ENCODE results near the gene TXNDC16. TPM values are rescaled to one million over a fixed set of nuclear protein-coding genes. Genes with fewer than 3 reads are reported as not detected.

TXNDC16 gene
- total RNA-seq, 2 experiments from 2014 or later = 10.5 to 12.0 TPM

DNA sequence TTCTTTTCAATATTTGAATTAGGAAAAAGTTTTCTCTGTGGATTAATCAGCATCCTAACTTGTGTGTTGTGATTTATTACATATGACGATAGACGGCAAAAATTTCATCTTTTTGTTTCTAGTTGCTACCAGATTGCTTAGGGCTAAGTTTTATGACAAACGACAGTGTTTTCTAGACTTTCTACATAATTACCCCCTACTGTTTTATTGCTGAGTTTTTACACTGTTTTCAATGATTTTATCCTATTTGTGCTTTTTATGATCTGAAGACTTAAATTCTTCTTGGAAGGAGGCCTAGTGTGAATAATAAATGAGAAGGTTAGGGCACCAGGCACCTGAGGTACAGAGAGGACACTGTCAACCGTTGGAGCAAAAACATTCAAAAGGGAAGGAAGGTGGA, 88.1 kb downstream of the TXNDC16 start:
- Mint-ChIP-seq H3K27me3 (no peaks in the 10 kb centered on the region), H3K4me1 (peaks cover 22% of the 10 kb centered on the region), H3K9me3 (peaks cover 11% of the 10 kb centered on the region), H3K36me3 (ENCODE audit: low read depth) (peaks cover 59% of the 10 kb centered on the region), H3K4me3 (no peak overlapping the region), H3K27ac (no peak overlapping the region)
- ChIA-PET CTCF (no interaction called here), POLR2A (no interaction called here)
- DNase-seq = no peak

GRCh38 chr14:52463375-52463774, 88.9 kb downstream of the TXNDC16 start:
- Mint-ChIP-seq H3K27me3 (no peaks in the 10 kb centered on the region), H3K36me3 (ENCODE audit: low read depth) (peaks cover 57% of the 10 kb centered on the region), H3K27ac (no peak overlapping the region), H3K4me1 (peaks cover 17% of the 10 kb centered on the region), H3K4me3 (no peak overlapping the region), H3K9me3 (peaks cover 11% of the 10 kb centered on the region)
- CTCF ChIA-PET = interaction anchor here (0.6 kb wide), 2 partner anchors 55 to 175 kb away, joined by 3 read pairs; no protein-coding TSS in a partner anchor
- POLR2A ChIA-PET = no interaction called here
- DNase-seq = no peak

DNA sequence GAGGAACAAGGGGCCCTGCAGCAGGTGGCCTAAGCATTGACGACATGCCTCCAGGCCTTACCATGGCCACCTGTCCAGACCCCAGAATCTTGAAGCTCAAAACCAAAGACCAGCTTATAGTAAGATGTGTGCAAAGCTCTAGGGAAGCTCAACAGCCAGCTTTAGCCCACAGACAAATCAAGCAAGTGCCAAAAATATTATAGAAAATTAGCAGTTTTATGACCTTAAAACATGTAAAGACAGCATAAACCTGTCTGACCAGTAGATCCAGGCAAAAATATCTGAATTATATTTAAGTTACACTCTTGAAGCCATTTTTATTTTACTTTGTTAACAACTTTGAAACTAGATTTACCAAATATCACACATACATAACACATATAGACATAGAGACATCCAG, 90.6 kb downstream of the TXNDC16 start:
- Mint-ChIP-seq H3K27ac (no peak overlapping the region), H3K27me3 (no peaks in the 10 kb centered on the region), H3K36me3 (ENCODE audit: low read depth) (peaks cover 58% of the 10 kb centered on the region), H3K9me3 (peaks cover 11% of the 10 kb centered on the region), H3K4me3 (no peak overlapping the region), H3K4me1 (peaks cover 12% of the 10 kb centered on the region)
- ChIA-PET CTCF (no interaction called here), POLR2A (no interaction called here)
- no peak for DNase-seq

- no peak for DNase-seq
- no peak overlapping the region for H3K27ac Mint-ChIP-seq
- POLR2A ChIA-PET = no interaction called here
- peaks cover 11% of the 10 kb centered on the region for H3K9me3 Mint-ChIP-seq
- H3K36me3 Mint-ChIP-seq (ENCODE audit: low read depth) = peaks cover 59% of the 10 kb centered on the region
- H3K4me3 Mint-ChIP-seq = no peak overlapping the region
- H3K4me1 Mint-ChIP-seq = peaks cover 7% of the 10 kb centered on the region
- CTCF ChIA-PET = interaction anchor here (1.2 to 1.6 kb wide), 2 partner anchors 133 to 142 kb away, joined by 3 read pairs; no protein-coding TSS in a partner anchor
- no peaks in the 10 kb centered on the region for H3K27me3 Mint-ChIP-seq
Measured at GRCh38 chr14:52458721-52459085, 93.6 kb downstream of the TXNDC16 start.

DNA sequence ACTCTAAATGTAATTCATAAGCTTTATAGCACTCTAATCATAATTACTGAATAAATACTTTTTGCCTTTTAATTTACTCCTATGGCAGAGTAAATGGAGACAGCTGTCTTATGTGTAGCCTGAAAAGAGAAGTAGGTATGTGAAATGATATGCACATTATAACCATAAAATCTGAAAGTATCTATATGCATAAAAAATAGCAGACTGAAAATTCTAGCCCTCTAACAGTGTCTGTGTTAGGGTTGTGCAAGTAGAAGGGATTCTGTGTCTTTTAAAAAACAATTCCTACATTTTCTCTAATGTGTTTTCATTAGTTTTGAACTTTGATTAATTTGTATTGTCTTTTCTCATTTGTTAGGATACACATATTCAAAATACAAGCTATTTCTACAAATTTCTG, 94.9 kb downstream of the TXNDC16 start:
- ChIA-PET CTCF (interaction anchor here (0.6 to 1.2 kb wide), 2 partner anchors 140 to 220 kb away, joined by 3 read pairs; no protein-coding TSS in a partner anchor), POLR2A (no interaction called here)
- Mint-ChIP-seq H3K27me3 (no peaks in the 10 kb centered on the region), H3K27ac (no peak overlapping the region), H3K4me1 (peaks cover 7% of the 10 kb centered on the region), H3K36me3 (ENCODE audit: low read depth) (peaks cover 60% of the 10 kb centered on the region), H3K9me3 (peaks cover 7% of the 10 kb centered on the region), H3K4me3 (no peak overlapping the region)
- DNase-seq = no peak

GRCh38 chr14:52455291-52456088, 96.8 kb downstream of the TXNDC16 start:
- Mint-ChIP-seq H3K4me1 (peaks cover 7% of the 10 kb centered on the region), H3K27ac (no peak overlapping the region), H3K27me3 (no peaks in the 10 kb centered on the region), H3K36me3 (ENCODE audit: low read depth) (peaks cover 65% of the 10 kb centered on the region), H3K9me3 (peaks cover 4% of the 10 kb centered on the region), H3K4me3 (no peak overlapping the region)
- ChIA-PET CTCF (interaction anchor here (0.5 kb wide), 1 partner anchor 266 kb away, joined by 3 read pairs; no protein-coding TSS in a partner anchor), POLR2A (no interaction called here)
- no peak for DNase-seq

GRCh38 chr14:52447236-52447635, 105.1 kb downstream of the TXNDC16 start:
- CTCF ChIA-PET = no interaction called here
- POLR2A ChIA-PET = no interaction called here
- peaks cover 29% of the 10 kb centered on the region for H3K9me3 Mint-ChIP-seq
- no peak for DNase-seq
- peaks cover 11% of the 10 kb centered on the region for H3K4me1 Mint-ChIP-seq
- H3K36me3 Mint-ChIP-seq (ENCODE audit: low read depth) = peaks cover 73% of the 10 kb centered on the region
- no peaks in the 10 kb centered on the region for H3K27me3 Mint-ChIP-seq
- H3K27ac Mint-ChIP-seq = no peak overlapping the region
- H3K4me3 Mint-ChIP-seq = no peak overlapping the region

GRCh38 chr14:52446355-52446754, 106.0 kb downstream of the TXNDC16 start:
- Mint-ChIP-seq H3K36me3 (ENCODE audit: low read depth) (peaks cover 66% of the 10 kb centered on the region), H3K9me3 (peaks cover 27% of the 10 kb centered on the region), H3K27ac (no peak overlapping the region), H3K4me1 (peaks cover 11% of the 10 kb centered on the region), H3K27me3 (no peaks in the 10 kb centered on the region), H3K4me3 (no peak overlapping the region)
- ChIA-PET CTCF (no interaction called here), POLR2A (no interaction called here)
- DNase-seq = no peak

DNA sequence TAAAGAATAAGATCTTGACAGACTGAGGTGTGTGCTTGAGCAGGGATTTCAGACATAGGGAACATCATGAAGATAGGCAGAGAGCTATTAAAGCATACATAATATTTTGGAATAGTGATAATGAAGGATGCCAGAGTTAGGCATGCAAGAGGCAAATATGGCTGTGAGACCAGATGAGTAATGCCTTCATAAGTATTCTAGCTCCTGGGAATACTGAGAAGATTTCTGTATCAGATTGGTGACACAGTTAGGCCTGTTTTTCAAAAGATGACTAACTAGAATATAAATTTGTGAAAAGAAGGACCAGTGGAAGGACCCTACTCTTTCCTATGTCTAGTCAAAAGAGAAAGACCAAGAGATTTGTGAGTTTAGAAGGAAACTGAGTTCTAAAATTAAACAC, 108.8 kb downstream of the TXNDC16 start:
- peaks cover 2% of the 10 kb centered on the region for H3K4me1 Mint-ChIP-seq
- no peaks in the 10 kb centered on the region for H3K27me3 Mint-ChIP-seq
- H3K9me3 Mint-ChIP-seq = peaks cover 10% of the 10 kb centered on the region
- ChIA-PET POLR2A (no interaction called here), CTCF (interaction anchor here (0.5 to 1.7 kb wide), 2 partner anchors 9 to 32 kb away, joined by 3 to 7 read pairs; no protein-coding TSS in a partner anchor)
- H3K4me3 Mint-ChIP-seq = no peak overlapping the region
- H3K36me3 Mint-ChIP-seq (ENCODE audit: low read depth) = peaks cover 41% of the 10 kb centered on the region
- no peak for DNase-seq
- H3K27ac Mint-ChIP-seq = no peak overlapping the region

GRCh38 chr14:52442602-52443001, 109.7 kb downstream of the TXNDC16 start:
- no peaks in the 10 kb centered on the region for H3K27me3 Mint-ChIP-seq
- DNase-seq = no peak
- peaks cover 6% of the 10 kb centered on the region for H3K4me1 Mint-ChIP-seq
- peaks cover 3% of the 10 kb centered on the region for H3K9me3 Mint-ChIP-seq
- H3K27ac Mint-ChIP-seq = no peak overlapping the region
- CTCF ChIA-PET = interaction anchor here (0.6 to 1.7 kb wide), 2 partner anchors 8 to 383 kb away, joined by 4 to 7 read pairs; no protein-coding TSS in a partner anchor
- peaks cover 39% of the 10 kb centered on the region for H3K36me3 Mint-ChIP-seq (ENCODE audit: low read depth)
- H3K4me3 Mint-ChIP-seq = no peak overlapping the region
- POLR2A ChIA-PET = no interaction called here

- DNase-seq = no peak
- CTCF ChIA-PET = interaction anchor here (1.7 kb wide), 1 partner anchor 8 kb away, joined by 7 read pairs; no protein-coding TSS in a partner anchor
- Mint-ChIP-seq H3K9me3 (no peaks in the 10 kb centered on the region), H3K36me3 (ENCODE audit: low read depth) (peaks cover 38% of the 10 kb centered on the region), H3K27me3 (no peaks in the 10 kb centered on the region), H3K27ac (no peak overlapping the region), H3K4me1 (peaks cover 6% of the 10 kb centered on the region), H3K4me3 (no peak overlapping the region)
- POLR2A ChIA-PET = no interaction called here
Measured at GRCh38 chr14:52442166-52442565, 110.1 kb downstream of the TXNDC16 start.

GRCh38 chr14:52439476-52439875, 112.8 kb downstream of the TXNDC16 start:
- CTCF ChIA-PET = interaction anchor here (0.6 kb wide), 1 partner anchor 11 kb away, joined by 3 read pairs; no protein-coding TSS in a partner anchor
- peaks cover 30% of the 10 kb centered on the region for H3K36me3 Mint-ChIP-seq (ENCODE audit: low read depth)
- H3K9me3 Mint-ChIP-seq = no peaks in the 10 kb centered on the region
- no peaks in the 10 kb centered on the region for H3K27me3 Mint-ChIP-seq
- POLR2A ChIA-PET = no interaction called here
- no peak overlapping the region for H3K27ac Mint-ChIP-seq
- no peak overlapping the region for H3K4me3 Mint-ChIP-seq
- no peak for DNase-seq
- peaks cover 6% of the 10 kb centered on the region for H3K4me1 Mint-ChIP-seq

DNA sequence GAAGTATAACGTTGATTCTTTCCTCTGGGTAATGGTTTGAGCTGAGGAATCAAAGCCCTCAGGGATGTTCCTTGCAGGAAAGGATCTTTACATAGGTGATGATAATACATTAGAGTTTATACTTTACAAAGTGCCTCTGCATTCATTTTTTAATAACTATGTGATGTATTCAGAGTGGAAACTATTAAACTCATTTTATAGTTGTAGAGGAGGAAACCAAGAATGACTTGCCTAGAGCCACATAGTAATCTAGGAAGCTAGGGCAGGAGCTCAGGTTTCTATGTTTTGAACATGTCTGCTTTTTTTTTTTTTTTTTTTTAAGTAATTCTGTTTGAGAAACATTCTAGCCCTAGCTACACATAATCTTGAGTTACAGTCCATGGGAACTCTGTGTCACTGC, 117.3 kb downstream of the TXNDC16 start:
- no peak for DNase-seq
- Mint-ChIP-seq H3K36me3 (ENCODE audit: low read depth) (peaks cover 32% of the 10 kb centered on the region), H3K27me3 (no peaks in the 10 kb centered on the region), H3K9me3 (no peaks in the 10 kb centered on the region), H3K27ac (no peak overlapping the region), H3K4me1 (peaks cover 6% of the 10 kb centered on the region), H3K4me3 (no peak overlapping the region)
- ChIA-PET CTCF (interaction anchor here (0.6 to 2.2 kb wide), 2 partner anchors 8 to 144 kb away, joined by 3 to 7 read pairs; no protein-coding TSS in a partner anchor), POLR2A (no interaction called here)

Measured in activated CD4-positive, alpha-beta T cell treated with anti-CD3 and anti-CD28 coated beads, Interleukin-2, amount 10 ng/mL, durations not matched to agents 7 days and 5 days (primary cell).